Measurements from ENCODE around the gene TRUB1. TPM values are rescaled to one million over a fixed set of nuclear protein-coding genes. Genes with fewer than 3 reads are reported as not detected.

TRUB1 gene
- total and polyA plus RNA-seq, 2 experiments from 2014 or later: 17.4 to 19.6 TPM

GRCh38 chr10:114917927-114918672 lies 19.9 kb upstream of the TRUB1 start:
- in situ Hi-C loops (cut with MboI): no loop called here
- H3F3A ChIP-seq (ENCODE audit: insufficient read depth): no peaks in the 10 kb centered on the region
- TF ChIP-seq EZH2 (IDR thresholded peaks at IDR 0.05; ENCODE audit: insufficient read depth, poor library complexity, severe bottlenecking): no peak
- no peak for TF ChIP-seq EZH2phosphoT487 (IDR thresholded peaks at IDR 0.05; ENCODE audit: insufficient read depth, low read depth)
- no peaks in the 10 kb centered on the region for H3K9me3 ChIP-seq (ENCODE audit: low read depth)
- no peak overlapping the region for H3K4me2 ChIP-seq (ENCODE audit: unreplicated experiment)
- no peaks in the 10 kb centered on the region for H3K79me2 ChIP-seq (ENCODE audit: insufficient read depth)
- no peaks in the 10 kb centered on the region for H4K20me1 ChIP-seq (ENCODE audit: insufficient read depth)
- no peak for DNase-seq
- no peaks in the 10 kb centered on the region for H3K9me2 ChIP-seq (ENCODE audit: insufficient read depth)
- H3K4me3 ChIP-seq: no peak overlapping the region
- H3K27me3 ChIP-seq (replicated peaks; ENCODE audit: insufficient read depth): peaks cover 41% of the 10 kb centered on the region; the same call in 1 of the 2 replicates
- H3K9ac ChIP-seq: no peak overlapping the region
- H3K4me1 ChIP-seq (ENCODE audit: insufficient read depth): no peaks in the 10 kb centered on the region
- no peak overlapping the region for H2AFZ ChIP-seq
- no peaks in the 10 kb centered on the region for H3K36me3 ChIP-seq (ENCODE audit: low read depth)
- no peak overlapping the region for H3K27ac ChIP-seq
- 21 to 33% methylated on average over 3 of the region's 3 CpGs for WGBS, 2 experiments (ENCODE audit: low coverage in 1 of 2, low lambda C conversion rate in 2 of 2, missing lambda C conversion rate in 2 of 2)

GRCh38 chr10:114920459-114920858 lies 17.5 kb upstream of the TRUB1 start:
- H3K79me2 ChIP-seq (ENCODE audit: insufficient read depth): no peaks in the 10 kb centered on the region
- in situ Hi-C loops (cut with MboI): no loop called here

GRCh38 chr10:114922003-114922402 lies 16.0 kb upstream of the TRUB1 start:
- H3K4me1 ChIP-seq (ENCODE audit: insufficient read depth): peaks cover 12% of the 10 kb centered on the region
- WGBS, 2 experiments (ENCODE audit: low coverage in 1 of 2, low lambda C conversion rate in 2 of 2, missing lambda C conversion rate in 2 of 2): 48 to 54% methylated on average over 4 of the region's 4 CpGs
- no peak overlapping the region for H3K27ac ChIP-seq
- no peaks in the 10 kb centered on the region for H3K9me3 ChIP-seq (ENCODE audit: low read depth)
- no peak overlapping the region for H3K9ac ChIP-seq
- H4K20me1 ChIP-seq (ENCODE audit: insufficient read depth): no peaks in the 10 kb centered on the region
- no peak for TF ChIP-seq EZH2 (IDR thresholded peaks at IDR 0.05; ENCODE audit: insufficient read depth, poor library complexity, severe bottlenecking)
- H3K9me2 ChIP-seq (ENCODE audit: insufficient read depth): no peaks in the 10 kb centered on the region
- H2AFZ ChIP-seq: no peak overlapping the region
- no peak for DNase-seq
- H3K36me3 ChIP-seq (ENCODE audit: low read depth): no peaks in the 10 kb centered on the region
- no peaks in the 10 kb centered on the region for H3F3A ChIP-seq (ENCODE audit: insufficient read depth)
- no peak overlapping the region for H3K4me3 ChIP-seq
- H3K79me2 ChIP-seq (ENCODE audit: insufficient read depth): no peaks in the 10 kb centered on the region
- in situ Hi-C loops (cut with MboI): no loop called here
- H3K27me3 ChIP-seq (replicated peaks; ENCODE audit: insufficient read depth): peaks cover 46% of the 10 kb centered on the region; the same call in 1 of the 2 replicates
- H3K4me2 ChIP-seq (ENCODE audit: unreplicated experiment): no peak overlapping the region

More at GRCh38 chr10:114920459-114920858, 17.5 kb upstream of the TRUB1 start:
- Histone ChIP-seq H3K4me3 (no peak overlapping the region), H3K9me3 (ENCODE audit: low read depth) (no peaks in the 10 kb centered on the region), H3K27ac (no peak overlapping the region), H4K20me1 (ENCODE audit: insufficient read depth) (no peaks in the 10 kb centered on the region), H3K4me1 (ENCODE audit: insufficient read depth) (peaks cover 4% of the 10 kb centered on the region), H3F3A (ENCODE audit: insufficient read depth) (no peaks in the 10 kb centered on the region), H3K27me3 (replicated peaks; ENCODE audit: insufficient read depth) (peaks cover 50% of the 10 kb centered on the region; the same call in 1 of the 2 replicates), H3K9me2 (ENCODE audit: insufficient read depth) (no peaks in the 10 kb centered on the region), H2AFZ (no peak overlapping the region), H3K4me2 (ENCODE audit: unreplicated experiment) (no peak overlapping the region), H3K36me3 (ENCODE audit: low read depth) (no peaks in the 10 kb centered on the region), H3K9ac (no peak overlapping the region)
- no peak for DNase-seq
- 55 to 60% methylated on average over 1 of the region's 1 CpG for WGBS, 2 experiments (ENCODE audit: low coverage in 1 of 2, low lambda C conversion rate in 2 of 2, missing lambda C conversion rate in 2 of 2)
- TF ChIP-seq EZH2phosphoT487 (IDR thresholded peaks at IDR 0.05; ENCODE audit: insufficient read depth, low read depth) (no peak), EZH2 (IDR thresholded peaks at IDR 0.05; ENCODE audit: insufficient read depth, poor library complexity, severe bottlenecking) (no peak)

- no peak overlapping the region for H3K27ac ChIP-seq
- no peaks in the 10 kb centered on the region for H3K9me3 ChIP-seq (ENCODE audit: low read depth)
- TF ChIP-seq EZH2 (IDR thresholded peaks at IDR 0.05; ENCODE audit: insufficient read depth, poor library complexity, severe bottlenecking): no peak
- TF ChIP-seq EZH2phosphoT487 (IDR thresholded peaks at IDR 0.05; ENCODE audit: insufficient read depth, low read depth): no peak
- no peaks in the 10 kb centered on the region for H3K36me3 ChIP-seq (ENCODE audit: low read depth)
- no peak overlapping the region for H2AFZ ChIP-seq
- no peak overlapping the region for H3K4me3 ChIP-seq
- H3K79me2 ChIP-seq (ENCODE audit: insufficient read depth): no peaks in the 10 kb centered on the region
- DNase-seq: no peak
- H3K9ac ChIP-seq: no peak overlapping the region
- H3K27me3 ChIP-seq (replicated peaks; ENCODE audit: insufficient read depth): peaks cover 38% of the 10 kb centered on the region; the same call in 1 of the 2 replicates
- 12 to 14% methylated on average over 2 of the region's 2 CpGs for WGBS, 2 experiments (ENCODE audit: low coverage in 1 of 2, low lambda C conversion rate in 2 of 2, missing lambda C conversion rate in 2 of 2)
- H3K4me2 ChIP-seq (ENCODE audit: unreplicated experiment): no peak overlapping the region
- H4K20me1 ChIP-seq (ENCODE audit: insufficient read depth): no peaks in the 10 kb centered on the region
- in situ Hi-C loops (cut with MboI): no loop called here
- H3F3A ChIP-seq (ENCODE audit: insufficient read depth): no peaks in the 10 kb centered on the region
- H3K9me2 ChIP-seq (ENCODE audit: insufficient read depth): no peaks in the 10 kb centered on the region
- H3K4me1 ChIP-seq (ENCODE audit: insufficient read depth): peaks cover 12% of the 10 kb centered on the region
Measured at GRCh38 chr10:114923551-114923950, 14.4 kb upstream of the TRUB1 start.
